Measurements from ENCODE around the gene MRPL49. TPM values are rescaled to one million over a fixed set of nuclear protein-coding genes. Genes with fewer than 3 reads are reported as not detected.

MRPL49 gene
- total and polyA plus RNA-seq, 2 donors (not counting 3 experiments of a cell fraction or from before 2014, with no cell fraction given), result 49.7 to 90.4 TPM

- H3K27ac ChIP-seq (ENCODE audit: insufficient read depth, low read depth, low read length), result no peak overlapping the region
- no TSS peak for BruUV-seq (replicated peaks)
- no peaks in the 10 kb centered on the region for H3K27me3 ChIP-seq (ENCODE audit: control insufficient read depth in 2 of 2, insufficient read depth in 2 of 2, low read length in 2 of 2)
- no peak for FAIRE-seq
- CTCF ChIA-PET, result interaction anchor here (1.4 kb wide), 1 partner anchor 57 kb away, joined by 3 read pairs; no protein-coding TSS in a partner anchor
- no peaks in the 10 kb centered on the region for H3K9me1 ChIP-seq (replicated peaks; ENCODE audit: control insufficient read depth, extremely low read depth, insufficient read depth, low read length)
- DNase-seq (ENCODE audit: low read depth, low spot score), result no peak
- TF ChIP-seq MYC (IDR thresholded peaks at IDR 0.05; ENCODE audit: low read depth, low read length) (no peak), EZH2 (IDR thresholded peaks at IDR 0.05; ENCODE audit: borderline replicate concordance, low read depth, low read length, severe bottlenecking) (no peak), CTCF (IDR thresholded peaks at IDR 0.05; ENCODE audit: extremely low read depth in 1 of 2, insufficient read depth in 1 of 2, low read depth in 1 of 2, low read length in 2 of 2) (no peak), MAX (IDR thresholded peaks at IDR 0.05; ENCODE audit: insufficient read depth, insufficient read length) (no peak), JUN (IDR thresholded peaks at IDR 0.05; ENCODE audit: borderline replicate concordance, insufficient read depth, insufficient read length, low read depth) (no peak), FOS (IDR thresholded peaks at IDR 0.05; ENCODE audit: borderline replicate concordance, insufficient read depth, low read length) (no peak), POLR2AphosphoS5 (IDR thresholded peaks at IDR 0.05; ENCODE audit: insufficient read depth, low read depth, low read length) (no peak), POLR2A (IDR thresholded peaks at IDR 0.05; ENCODE audit: low read depth, low read length) (no peak), GATA2 (IDR thresholded peaks at IDR 0.05; ENCODE audit: insufficient read depth, insufficient read length, low read depth, low read length) (no peak)
- H3K79me2 ChIP-seq (ENCODE audit: control insufficient read depth, insufficient read depth, low read length), result no peaks in the 10 kb centered on the region
- no peak overlapping the region for H3K9ac ChIP-seq (replicated peaks; ENCODE audit: extremely low read depth, insufficient read depth, low read length)
- no peaks in the 10 kb centered on the region for H4K20me1 ChIP-seq (replicated peaks; ENCODE audit: control insufficient read depth, extremely low read depth, insufficient read depth, low read length)
- no peaks in the 10 kb centered on the region for H3K9me3 ChIP-seq (replicated peaks; ENCODE audit: control insufficient read depth, insufficient read depth, low read length)
- intact Hi-C loops (cut with micrococcal nuclease), result no loop called here
- dilution Hi-C loops (cut with MboI; ENCODE audit: extremely low pct_ligation_motif_present, low sequenced_read_pairs), result no loop called here
- no peak overlapping the region for H2AFZ ChIP-seq (ENCODE audit: low read depth, low read length)
- H3K4me2 ChIP-seq (ENCODE audit: insufficient read depth, low read length), result no peak overlapping the region
- no peaks in the 10 kb centered on the region for H3K36me3 ChIP-seq (ENCODE audit: control insufficient read depth in 2 of 2, extremely low read depth in 1 of 2, insufficient read depth in 2 of 2, low read length in 2 of 2)
- POLR2A ChIA-PET, result no interaction called here
- peaks cover 15% of the 10 kb centered on the region for H3K4me1 ChIP-seq (ENCODE audit: control insufficient read depth, extremely low read depth, insufficient read depth, low read length)
- H3K4me3 ChIP-seq (replicated peaks in 1 of 3; ENCODE audit: insufficient read depth in 1 of 3, low read depth in 1 of 3, low read length in 3 of 3), result no peak overlapping the region
These were observed 45.5 kb downstream of the MRPL49 start for GRCh38 chr11:65167656-65168055.
